Measurements from ENCODE around the gene BTNL9. TPM values are rescaled to one million over a fixed set of nuclear protein-coding genes. Genes with fewer than 3 reads are reported as not detected.
"Not testable (repeated sequence)": the region's sequence is repeated elsewhere in the genome, so short reads cannot be mapped to it uniquely, and the experiment has no call there.

Gene BTNL9
- total RNA-seq, 1 donor from 2014 or later, result not detected

GRCh38 chr5:181086026-181086883 lies 46.2 kb downstream of the BTNL9 start:
- Histone ChIP-seq H3K36me3 (ENCODE audit: control insufficient read depth, insufficient read depth, low read length) (no peaks in the 10 kb centered on the region), H3K27me3 (ENCODE audit: control insufficient read depth, insufficient read depth, low read length) (no peaks in the 10 kb centered on the region), H3K4me3 (ENCODE audit: low read depth, low read length) (no peak overlapping the region)
- no peak for DNase-seq (ENCODE audit: low read depth)
- TF ChIP-seq, protein P1, sequence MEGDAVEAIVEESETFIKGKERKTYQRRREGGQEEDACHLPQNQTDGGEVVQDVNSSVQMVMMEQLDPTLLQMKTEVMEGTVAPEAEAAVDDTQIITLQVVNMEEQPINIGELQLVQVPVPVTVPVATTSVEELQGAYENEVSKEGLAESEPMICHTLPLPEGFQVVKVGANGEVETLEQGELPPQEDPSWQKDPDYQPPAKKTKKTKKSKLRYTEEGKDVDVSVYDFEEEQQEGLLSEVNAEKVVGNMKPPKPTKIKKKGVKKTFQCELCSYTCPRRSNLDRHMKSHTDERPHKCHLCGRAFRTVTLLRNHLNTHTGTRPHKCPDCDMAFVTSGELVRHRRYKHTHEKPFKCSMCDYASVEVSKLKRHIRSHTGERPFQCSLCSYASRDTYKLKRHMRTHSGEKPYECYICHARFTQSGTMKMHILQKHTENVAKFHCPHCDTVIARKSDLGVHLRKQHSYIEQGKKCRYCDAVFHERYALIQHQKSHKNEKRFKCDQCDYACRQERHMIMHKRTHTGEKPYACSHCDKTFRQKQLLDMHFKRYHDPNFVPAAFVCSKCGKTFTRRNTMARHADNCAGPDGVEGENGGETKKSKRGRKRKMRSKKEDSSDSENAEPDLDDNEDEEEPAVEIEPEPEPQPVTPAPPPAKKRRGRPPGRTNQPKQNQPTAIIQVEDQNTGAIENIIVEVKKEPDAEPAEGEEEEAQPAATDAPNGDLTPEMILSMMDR (IDR thresholded peaks at IDR 0.05; ENCODE audit: insufficient read depth, low read length, poor library complexity, severe bottlenecking), result no peak

GRCh38 chr5:181086884-181087205 lies 46.8 kb downstream of the BTNL9 start:
- H3K36me3 ChIP-seq (ENCODE audit: control insufficient read depth, insufficient read depth, low read length), result no peaks in the 10 kb centered on the region
- TF ChIP-seq, protein P1 (IDR thresholded peaks at IDR 0.05; ENCODE audit: insufficient read depth, low read length, poor library complexity, severe bottlenecking), result no peak
- DNase-seq (ENCODE audit: low read depth), result no peak
- H3K4me3 ChIP-seq (ENCODE audit: low read depth, low read length), result no peak overlapping the region
- H3K27me3 ChIP-seq (ENCODE audit: control insufficient read depth, insufficient read depth, low read length), result no peaks in the 10 kb centered on the region

GRCh38 chr5:181087309-181087708 lies 47.2 kb downstream of the BTNL9 start:
- no peaks in the 10 kb centered on the region for H3K36me3 ChIP-seq (ENCODE audit: control insufficient read depth, insufficient read depth, low read length)
- TF ChIP-seq, protein P1 (IDR thresholded peaks at IDR 0.05; ENCODE audit: insufficient read depth, low read length, poor library complexity, severe bottlenecking), result no peak
- H3K27me3 ChIP-seq (ENCODE audit: control insufficient read depth, insufficient read depth, low read length), result no peaks in the 10 kb centered on the region
- DNase-seq (ENCODE audit: low read depth), result no peak
- no peak overlapping the region for H3K4me3 ChIP-seq (ENCODE audit: low read depth, low read length)

- Histone ChIP-seq H3K27me3 (ENCODE audit: control insufficient read depth, insufficient read depth, low read length) (no peaks in the 10 kb centered on the region), H3K36me3 (ENCODE audit: control insufficient read depth, insufficient read depth, low read length) (no peaks in the 10 kb centered on the region), H3K4me3 (ENCODE audit: low read depth, low read length) (no peak overlapping the region)
- TF ChIP-seq, protein P1 (IDR thresholded peaks at IDR 0.05; ENCODE audit: insufficient read depth, low read length, poor library complexity, severe bottlenecking), result peak; percentile 39
- DNase-seq (ENCODE audit: low read depth), result no peak
These were observed 48.2 kb downstream of the BTNL9 start for GRCh38 chr5:181088289-181088688.

GRCh38 chr5:181092428-181092827 lies 52.4 kb downstream of the BTNL9 start:
- TF ChIP-seq, protein P1 (IDR thresholded peaks at IDR 0.05; ENCODE audit: insufficient read depth, low read length, poor library complexity, severe bottlenecking), result no peak
- no peak for DNase-seq (ENCODE audit: low read depth)
- H3K27me3 ChIP-seq (ENCODE audit: control insufficient read depth, insufficient read depth, low read length), result no peaks in the 10 kb centered on the region
- no peaks in the 10 kb centered on the region for H3K36me3 ChIP-seq (ENCODE audit: control insufficient read depth, insufficient read depth, low read length)
- no peak overlapping the region for H3K4me3 ChIP-seq (ENCODE audit: low read depth, low read length)

- H3K4me3 ChIP-seq (ENCODE audit: low read depth, low read length); H3K36me3 ChIP-seq (ENCODE audit: control insufficient read depth, insufficient read depth, low read length); DNase-seq (ENCODE audit: low read depth): not testable (repeated sequence)
- peaks cover 14% of the 10 kb centered on the region for H3K27me3 ChIP-seq (ENCODE audit: control insufficient read depth, insufficient read depth, low read length)
These were observed 55.1 kb downstream of the BTNL9 start for GRCh38 chr5:181095162-181095561.

- peaks cover 16% of the 10 kb centered on the region for H3K27me3 ChIP-seq (ENCODE audit: control insufficient read depth, insufficient read depth, low read length)
- H3K4me3 ChIP-seq (ENCODE audit: low read depth, low read length); DNase-seq (ENCODE audit: low read depth): not testable (repeated sequence)
These were observed 56.8 kb downstream of the BTNL9 start for GRCh38 chr5:181096721-181097382.

GRCh38 chr5:181097383-181097753 lies 57.3 kb downstream of the BTNL9 start:
- peaks cover 16% of the 10 kb centered on the region for H3K27me3 ChIP-seq (ENCODE audit: control insufficient read depth, insufficient read depth, low read length)
- H3K36me3 ChIP-seq (ENCODE audit: control insufficient read depth, insufficient read depth, low read length); DNase-seq (ENCODE audit: low read depth); H3K4me3 ChIP-seq (ENCODE audit: low read depth, low read length): not testable (repeated sequence)

More at GRCh38 chr5:181096721-181097382, 56.8 kb downstream of the BTNL9 start:
- H3K36me3 ChIP-seq (ENCODE audit: control insufficient read depth, insufficient read depth, low read length), result not testable (repeated sequence)

GRCh38 chr5:181097759-181098491 lies 57.9 kb downstream of the BTNL9 start:
- not testable (repeated sequence) for DNase-seq (ENCODE audit: low read depth); H3K36me3 ChIP-seq (ENCODE audit: control insufficient read depth, insufficient read depth, low read length); H3K4me3 ChIP-seq (ENCODE audit: low read depth, low read length)
- H3K27me3 ChIP-seq (ENCODE audit: control insufficient read depth, insufficient read depth, low read length), result peaks cover 16% of the 10 kb centered on the region
